IMR-90 (cell line): ENCODE measurements around the gene MILR1. TPM values are rescaled to one million over a fixed set of nuclear protein-coding genes. Genes with fewer than 3 reads are reported as not detected.

Experiments used
- ATAC-seq: fragments of 200-7000 bp; cut with Tn5 transposase; 2 replicates; pipeline ENCODE4 v1.9.1; 2020; ENCODE audit warnings: low read depth, mild to moderate bottlenecking, moderate library complexity
- BruUV-seq: library from RNA; stranded (reverse); fragments of 400-500 nt; replicated peaks from 2 replicates; lab custom pipeline; 2021; lab: Mats Ljungman, UMichigan
- CTCF ChIA-PET: fragments of 300-600 bp; formaldehyde crosslinking; extraction: SDS; loops from one replicate; lab custom pipeline; 2021; ENCODE audit warnings: antibody characterized with exemption; lab: Yijun Ruan, JAX
- POLR2A ChIA-PET: fragments of 300-600 bp; sonication (Branson Sonifier 250); formaldehyde crosslinking; loops from one replicate; lab custom pipeline; 2022; ENCODE audit warnings: antibody characterized with exemption; ENCODE audit not compliant: unreplicated experiment; lab: Charles Lee
- DNase-seq: peaks from one replicate; pipeline ENCODE4 v3.0.0; 2013
- H2AFZ ChIP-seq: replicated peaks from 2 replicates; pipeline ENCODE3; 2013; ENCODE audit warnings: low read length, mild to moderate bottlenecking; ENCODE audit not compliant: poor library complexity
- H2AK5ac ChIP-seq: 2 replicates; pipeline ENCODE4 v1.6.1; 2013; ENCODE audit warnings: low read depth, low read length, inconsistent platforms
- H2AK9ac ChIP-seq: replicated peaks from 2 replicates; pipeline ENCODE3; 2013; ENCODE audit warnings: mild to moderate bottlenecking, low read depth, low read length, moderate library complexity; ENCODE audit not compliant: poor library complexity
- H2BK120ac ChIP-seq: 2 replicates; pipeline ENCODE4 v1.6.1; 2013; ENCODE audit warnings: low read depth, low read length, inconsistent platforms
- H2BK15ac ChIP-seq: 3 replicates; pipeline ENCODE4 v1.6.1; 2013; ENCODE audit warnings: low read depth, low read length, inconsistent platforms
- H2BK20ac ChIP-seq: 2 replicates; pipeline ENCODE4 v1.6.1; 2013; ENCODE audit warnings: low read depth, mild to moderate bottlenecking, inconsistent platforms, low read length, moderate library complexity
- H2BK5ac ChIP-seq: 2 replicates; pipeline ENCODE4 v1.6.1; 2013; ENCODE audit warnings: mild to moderate bottlenecking, low read depth, low read length, inconsistent platforms; ENCODE audit not compliant: poor library complexity, severe bottlenecking
- H3K14ac ChIP-seq: replicated peaks from 2 replicates; pipeline ENCODE4 v1.6.1; 2013; ENCODE audit warnings: low read depth, low read length, inconsistent platforms
- H3K18ac ChIP-seq: 2 replicates; pipeline ENCODE4 v1.6.1; 2013; ENCODE audit warnings: low read depth, low read length, control low read depth
- H3K23ac ChIP-seq: 2 replicates; pipeline ENCODE4 v1.6.1; 2013; ENCODE audit warnings: low read depth, low read length, inconsistent platforms
- H3K27ac ChIP-seq: 2 replicates; pipeline ENCODE4 v1.5.1; 2013; ENCODE audit warnings: mild to moderate bottlenecking, control low read depth, low read length; ENCODE audit not compliant: insufficient read depth
- H3K27me3 ChIP-seq: 2 replicates; pipeline ENCODE4 v1.6.1; 2013; ENCODE audit warnings: low read length; ENCODE audit not compliant: control insufficient read depth, insufficient read depth
- H3K36me3 ChIP-seq: 2 replicates; pipeline ENCODE4 v1.6.1; 2013; ENCODE audit warnings: low read length, mixed read lengths; ENCODE audit not compliant: control insufficient read depth, insufficient read depth
- H3K4ac ChIP-seq: 2 replicates; pipeline ENCODE4 v1.6.1; 2013; ENCODE audit warnings: low read depth, low read length, inconsistent platforms
- H3K4me1 ChIP-seq: 2 replicates; pipeline ENCODE4 v1.6.1; 2013; ENCODE audit warnings: low read length, mixed read lengths; ENCODE audit not compliant: control insufficient read depth, insufficient read depth
- H3K4me2 ChIP-seq: 2 replicates; pipeline ENCODE4 v1.6.1; 2013; ENCODE audit warnings: low read depth, mild to moderate bottlenecking, control low read depth, low read length, moderate library complexity
- H3K4me3 ChIP-seq: 2 replicates; pipeline ENCODE4 v1.5.1; 2013; ENCODE audit warnings: low read depth, mild to moderate bottlenecking, control low read depth, low read length, moderate library complexity; ENCODE audit not compliant: insufficient read depth
- H3K56ac ChIP-seq: 2 replicates; pipeline ENCODE4 v1.6.1; 2013; ENCODE audit warnings: low read length, inconsistent platforms; ENCODE audit not compliant: insufficient read depth; ENCODE audit errors: extremely low read depth
- H3K79me1 ChIP-seq, 2 experiments: 2 replicates each; pipeline ENCODE4 v1.6.1; 2013; ENCODE audit warnings: low read length in 2 of 2, inconsistent platforms in 1 of 2, low read depth in 1 of 2
- H3K9ac ChIP-seq: 2 replicates; pipeline ENCODE4 v1.6.1; 2013; ENCODE audit warnings: low read depth, low read length, control low read depth
- H3K9me1 ChIP-seq: 2 replicates; pipeline ENCODE4 v1.6.1; 2013; ENCODE audit warnings: low read length, inconsistent platforms; ENCODE audit not compliant: insufficient read depth
- H3K9me3 ChIP-seq: 2 replicates; pipeline ENCODE4 v1.6.1; 2013; ENCODE audit warnings: low read length; ENCODE audit not compliant: control insufficient read depth, insufficient read depth
- H4K20me1 ChIP-seq: 2 replicates; pipeline ENCODE4 v1.6.1; 2013; ENCODE audit warnings: low read length, inconsistent platforms; ENCODE audit not compliant: insufficient read depth
- H4K5ac ChIP-seq: 2 replicates; pipeline ENCODE4 v1.6.1; 2013; ENCODE audit warnings: mild to moderate bottlenecking, low read depth, low read length, control low read depth
- H4K8ac ChIP-seq, 2 experiments: 2 replicates each; pipeline ENCODE4 v1.6.1; 2013; ENCODE audit warnings: low read depth in 2 of 2, low read length in 2 of 2, control low read depth in 1 of 2, inconsistent platforms in 1 of 2
- H4K91ac ChIP-seq: 2 replicates; pipeline ENCODE4 v1.6.1; 2013; ENCODE audit warnings: low read depth, low read length, inconsistent platforms; ENCODE audit not compliant: insufficient read depth
- BHLHE40 ChIP-seq: fragments of 150-350 bp; IDR thresholded peaks from 2 replicates; pipeline ENCODE4 v1.6.1; 2016; ENCODE audit warnings: mild to moderate bottlenecking, low read depth, low read length
- CEBPB ChIP-seq: IDR thresholded peaks from 2 replicates; pipeline ENCODE4 v1.6.1; 2012; ENCODE audit warnings: low read depth, low read length, improper control_type of control experiment
- CHD1 ChIP-seq: IDR thresholded peaks from 2 replicates; pipeline ENCODE4 v1.6.1; 2012; ENCODE audit warnings: low read depth, low read length, improper control_type of control experiment
- CTCF ChIP-seq: conservative IDR thresholded peaks from 2 replicates; pipeline ENCODE4 v1.5.1; 2012; ENCODE audit warnings: mild to moderate bottlenecking, low read depth, low read length, improper control_type of control experiment
- FOS ChIP-seq: fragments of 150-350 bp; IDR thresholded peaks from 2 replicates; pipeline ENCODE4 v1.6.1; 2016; ENCODE audit warnings: low read depth, low read length
- MAFK ChIP-seq: IDR thresholded peaks from 2 replicates; pipeline ENCODE4 v1.6.1; 2012; ENCODE audit warnings: low read depth, low read length, improper control_type of control experiment
- MAZ ChIP-seq: IDR thresholded peaks from 2 replicates; pipeline ENCODE4 v1.6.1; 2012; ENCODE audit warnings: low read depth, mild to moderate bottlenecking, low read length, improper control_type of control experiment, moderate library complexity, borderline replicate concordance
- MXI1 ChIP-seq: IDR thresholded peaks from 2 replicates; pipeline ENCODE4 v1.6.1; 2012; ENCODE audit warnings: low read depth, mild to moderate bottlenecking, low read length, moderate library complexity, borderline replicate concordance
- NFE2L2 ChIP-seq: fragments of 150-350 bp; IDR thresholded peaks from 2 replicates; pipeline ENCODE4 v1.6.1; 2016; ENCODE audit warnings: low read depth, mild to moderate bottlenecking, low read length
- POLR2A ChIP-seq: IDR thresholded peaks from 2 replicates; pipeline ENCODE4 v1.6.1; 2012; ENCODE audit warnings: mild to moderate bottlenecking, low read depth, low read length
- RAD21 ChIP-seq: IDR thresholded peaks from 2 replicates; pipeline ENCODE4 v1.6.1; 2012; ENCODE audit warnings: low read length, improper control_type of control experiment
- RCOR1 ChIP-seq: IDR thresholded peaks from 2 replicates; pipeline ENCODE4 v1.6.1; 2012; ENCODE audit warnings: mild to moderate bottlenecking, low read length, improper control_type of control experiment; ENCODE audit not compliant: insufficient replicate concordance
- RFX5 ChIP-seq: IDR thresholded peaks from 2 replicates; pipeline ENCODE4 v1.8.0; 2012; ENCODE audit warnings: low read depth, mild to moderate bottlenecking, low read length, moderate library complexity
- SMC3 ChIP-seq: fragments of 150-350 bp; IDR thresholded peaks from 2 replicates; pipeline ENCODE4 v1.6.1; 2016; ENCODE audit warnings: low read depth, mild to moderate bottlenecking, antibody characterized with exemption, low read length, moderate library complexity
- USF2 ChIP-seq: fragments of 150-350 bp; IDR thresholded peaks from 2 replicates; pipeline ENCODE4 v1.6.1; 2017; ENCODE audit warnings: mild to moderate bottlenecking, antibody characterized with exemption, low read length, low read depth
- WGBS, 2 experiments: methylation state at CpG; one replicate each; pipeline versions ENCODE4 v1.1.5 to v1.1.7; 2013; ENCODE audit warnings: missing lambda C conversion rate in 2 of 2; ENCODE audit not compliant: insufficient read length in 1 of 2; ENCODE audit errors: extremely low coverage in 2 of 2; 5-methylcytosine and 5-hydroxymethylcytosine counted together
- dilution Hi-C: fragments of 300-500 bp; cut with HindIII; formaldehyde crosslinking; loops from one replicate; pipeline ENCODE4 v1.14.3; 2018; ENCODE audit warnings: low sequenced_read_pairs; ENCODE audit not compliant: unreplicated experiment
- in situ Hi-C: fragments of 300-500 bp; cut with MboI; formaldehyde crosslinking; loops from 3 replicates; pipeline ENCODE4 v1.14.3; 2019; ENCODE audit warnings: low sequenced_read_pairs, inconsistent platforms, mixed read lengths
- intact Hi-C: fragments of 100-400 bp; cut with micrococcal nuclease; formaldehyde crosslinking; loops from 2 replicates; pipeline ENCODE4 v1.10.0; 2022
- polyA plus RNA-seq, 3 experiments: library from polyadenylated mRNA; depleted of rRNA; stranded (reverse); fragments of >200 nt; gene quantifications; 2 replicates each; pipeline ENCODE4 v1.2.3, GENCODE V29; 2012; ENCODE audit warnings: low replicate concordance in 1 of 3
- total RNA-seq: library from RNA; depleted of rRNA; stranded (reverse); fragments of >200 nt; gene quantifications from 2 replicates; pipeline ENCODE4 v1.2.3, GENCODE V29; 2012
- TF ChIP-seq, protein P1 (sequence below): fragments of 150-350 bp; IDR thresholded peaks from 2 replicates; pipeline ENCODE4 v1.6.1; 2016; ENCODE audit warnings: low read depth, mild to moderate bottlenecking, low read length, moderate library complexity, borderline replicate concordance

MILR1 gene
- total and polyA plus RNA-seq, 2 of the 4 experiments (the other 2 are of a cell fraction), result 0.36 to 0.44 TPM

DNA sequence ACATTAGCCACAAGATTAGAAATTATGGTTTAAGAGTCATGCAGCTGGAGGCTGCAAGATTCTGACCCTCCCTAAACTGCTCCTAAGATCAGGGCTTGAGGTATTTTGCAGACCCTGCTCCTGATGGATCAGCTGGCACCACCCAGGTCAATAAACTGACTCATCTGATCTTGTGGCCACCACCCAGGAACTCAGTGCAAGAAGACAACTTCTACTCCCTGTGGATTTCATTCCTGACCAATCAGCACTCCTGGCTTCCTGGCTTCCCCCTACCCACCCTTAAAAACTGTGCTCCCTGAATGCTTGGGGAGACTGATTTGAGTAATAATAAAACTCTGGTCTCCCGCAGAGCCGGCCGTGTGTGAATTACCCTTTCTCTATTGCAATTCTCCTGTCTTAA lies 25.0 kb upstream of the MILR1 start:
- Histone ChIP-seq H3K18ac (no peak overlapping the region), H3K4ac (no peak overlapping the region), H3K4me2 (no peak overlapping the region), H2BK5ac (no peak overlapping the region), H4K5ac (no peak overlapping the region), H2AK9ac (no peak overlapping the region), H3K9me1 (no peaks in the 10 kb centered on the region), H3K9ac (no peak overlapping the region), H4K20me1 (no peaks in the 10 kb centered on the region), H4K91ac (no peak overlapping the region), H3K36me3 (no peaks in the 10 kb centered on the region), H3K14ac (no peak overlapping the region), H3K4me1 (peaks cover 2% of the 10 kb centered on the region; the same call in 1 of the 2 replicates), H2AFZ (no peak overlapping the region), H4K8ac (no peak overlapping the region), H3K23ac (no peak overlapping the region), H2AK5ac (no peak overlapping the region), H3K4me3 (no peak overlapping the region), H2BK20ac (no peak overlapping the region), H3K27me3 (peaks cover 3% of the 10 kb centered on the region; the same call in 1 of the 2 replicates), H3K56ac (no peak overlapping the region), H3K27ac (no peak overlapping the region), H3K79me1 (no peaks in the 10 kb centered on the region), H3K9me3 (no peaks in the 10 kb centered on the region), H2BK15ac (no peak overlapping the region), H2BK120ac (no peak overlapping the region)
- WGBS, 2 experiments, result no CpG with 5 or more reads among the region's 3 CpGs
- TF ChIP-seq MAFK, result no peak
- TF ChIP-seq SMC3, result no peak
- TF ChIP-seq USF2, result no peak
- TF ChIP-seq CTCF, result no peak
- TF ChIP-seq POLR2A, result no peak
- TF ChIP-seq NFE2L2, result no peak
- TF ChIP-seq BHLHE40, result no peak
- TF ChIP-seq RCOR1, result no peak
- TF ChIP-seq CEBPB, result no peak
- TF ChIP-seq, protein P1, sequence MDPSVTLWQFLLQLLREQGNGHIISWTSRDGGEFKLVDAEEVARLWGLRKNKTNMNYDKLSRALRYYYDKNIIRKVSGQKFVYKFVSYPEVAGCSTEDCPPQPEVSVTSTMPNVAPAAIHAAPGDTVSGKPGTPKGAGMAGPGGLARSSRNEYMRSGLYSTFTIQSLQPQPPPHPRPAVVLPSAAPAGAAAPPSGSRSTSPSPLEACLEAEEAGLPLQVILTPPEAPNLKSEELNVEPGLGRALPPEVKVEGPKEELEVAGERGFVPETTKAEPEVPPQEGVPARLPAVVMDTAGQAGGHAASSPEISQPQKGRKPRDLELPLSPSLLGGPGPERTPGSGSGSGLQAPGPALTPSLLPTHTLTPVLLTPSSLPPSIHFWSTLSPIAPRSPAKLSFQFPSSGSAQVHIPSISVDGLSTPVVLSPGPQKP, result no peak
- TF ChIP-seq RFX5, result no peak
- no peak for TF ChIP-seq FOS
- TF ChIP-seq RAD21, result no peak
- TF ChIP-seq MAZ, result no peak
- no peak for TF ChIP-seq CHD1
- TF ChIP-seq MXI1, result no peak
- intact Hi-C loops, result no loop called here
- ChIA-PET CTCF (no interaction called here), POLR2A (no interaction called here)
- no peak for DNase-seq
- dilution Hi-C loops, result no loop called here
- ATAC-seq, result no peak
- BruUV-seq, result no TSS peak
- in situ Hi-C loops, result loop anchor here (5.0 kb wide), 2 partner anchors 68 to 102 kb away; no protein-coding TSS in a partner anchor
